ENCODE data around the gene CASP3. TPM values are rescaled to one million over a fixed set of nuclear protein-coding genes. Genes with fewer than 3 reads are reported as not detected.

The CASP3 gene
- 10 to 100 TPM; 27.5 to 27.9 TPM for total RNA-seq

- no peaks in the 10 kb centered on the region for H3K27me3 Mint-ChIP-seq (ENCODE audit: low read depth)
- DNase-seq, result peak; percentile 97
- H3K27ac Mint-ChIP-seq, result peak within 1 kb of the TSS; percentile 90
- intact Hi-C loops (cut with micrococcal nuclease), result loop anchor here (1.0 to 5.0 kb wide), 18 partner anchors 64 to 1144 kb away; partner anchors contain the start of genes ANKRD37, CENPU, CFAP97 and ING2
- H3K9me3 Mint-ChIP-seq, result no peaks in the 10 kb centered on the region
- peaks cover 50% of the 10 kb centered on the region for H3K4me1 Mint-ChIP-seq (ENCODE audit: low read depth)
- peak within 1 kb of the TSS; percentile 93 for H3K4me3 Mint-ChIP-seq
- H3K36me3 Mint-ChIP-seq (ENCODE audit: low read depth), result peaks cover 20% of the 10 kb centered on the region
- CTCF ChIA-PET, result interaction anchor here (1.0 to 1.2 kb wide), 2 partner anchors 385 kb away, joined by 4 to 5 read pairs; no protein-coding TSS in a partner anchor
These were observed at the start of gene CASP3, which contains the start of gene PRIMPOL for GRCh38 chr4:184649026-184649970. CASP3 (minus strand) TSS chr4:184649447; CDS start chr4:184638453, 10,994 bp downstream. PRIMPOL (plus strand) TSS chr4:184649738; CDS start chr4:184657141, 7,403 bp downstream.

DNA sequence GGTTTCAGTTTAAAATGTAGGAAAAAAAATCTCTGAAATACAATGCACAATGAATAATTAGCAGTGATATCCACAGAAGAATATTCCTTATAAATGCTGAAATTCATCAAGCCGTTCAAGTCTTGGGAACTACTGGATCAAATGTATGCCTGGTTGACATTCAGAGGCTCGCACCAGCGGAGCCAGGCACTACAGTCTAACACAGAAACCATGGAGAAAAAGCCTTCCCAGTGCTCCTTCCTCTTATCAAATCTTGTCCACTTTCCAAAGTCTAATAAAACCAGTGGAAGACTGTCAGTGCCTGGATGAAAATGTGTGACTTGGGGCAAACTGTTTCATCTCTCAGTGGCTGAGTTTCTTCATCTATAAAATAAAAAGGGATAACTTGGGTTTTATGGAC lies 48.7 kb upstream of the CASP3 start:
- no peak overlapping the region for H3K27ac Mint-ChIP-seq
- peaks cover 31% of the 10 kb centered on the region for H3K36me3 Mint-ChIP-seq (ENCODE audit: low read depth)
- H3K4me3 Mint-ChIP-seq, result no peak overlapping the region
- intact Hi-C loops (cut with micrococcal nuclease), result no loop called here
- CTCF ChIA-PET, result no interaction called here
- DNase-seq, result no peak
- no peaks in the 10 kb centered on the region for H3K4me1 Mint-ChIP-seq (ENCODE audit: low read depth)
- H3K27me3 Mint-ChIP-seq (ENCODE audit: low read depth), result no peaks in the 10 kb centered on the region
- no peaks in the 10 kb centered on the region for H3K9me3 Mint-ChIP-seq

GRCh38 chr4:184695178-184695896 lies 46.1 kb upstream of the CASP3 start:
- peaks cover 29% of the 10 kb centered on the region for H3K36me3 Mint-ChIP-seq (ENCODE audit: low read depth)
- no peak for DNase-seq
- intact Hi-C loops (cut with micrococcal nuclease), result no loop called here

DNA sequence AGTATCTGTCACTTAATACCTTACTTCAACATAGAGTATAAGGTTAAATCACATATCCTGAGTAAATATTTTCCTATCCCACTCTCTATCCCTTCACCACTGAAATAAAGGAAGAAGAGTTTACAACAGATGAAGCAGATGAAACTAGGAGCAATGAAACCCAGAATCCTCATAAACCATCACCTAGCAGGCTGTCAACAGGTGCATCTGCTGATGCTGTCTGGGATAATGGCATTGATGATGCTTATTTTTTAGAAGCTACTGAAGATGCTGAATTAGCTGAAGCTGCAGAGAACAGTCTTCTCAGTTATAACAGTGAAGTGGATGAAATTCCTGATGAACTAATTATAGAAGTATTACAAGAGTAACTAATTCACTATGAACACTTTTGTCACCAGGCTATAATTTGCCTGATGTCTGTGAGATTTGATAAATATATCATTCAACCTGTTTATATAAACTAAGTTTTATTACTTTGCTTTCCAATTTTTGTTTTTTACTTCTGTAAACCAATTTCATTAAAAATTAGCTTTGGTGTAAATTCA lies 45.2 kb upstream of the CASP3 start:
- no peak for DNase-seq
- peaks cover 29% of the 10 kb centered on the region for H3K36me3 Mint-ChIP-seq (ENCODE audit: low read depth)
- H3K9me3 Mint-ChIP-seq, result no peaks in the 10 kb centered on the region
- intact Hi-C loops (cut with micrococcal nuclease), result no loop called here
- no peak overlapping the region for H3K4me3 Mint-ChIP-seq
- H3K27ac Mint-ChIP-seq, result no peak overlapping the region
- H3K27me3 Mint-ChIP-seq (ENCODE audit: low read depth), result no peaks in the 10 kb centered on the region
- CTCF ChIA-PET, result no interaction called here
- H3K4me1 Mint-ChIP-seq (ENCODE audit: low read depth), result peaks cover 7% of the 10 kb centered on the region

More at GRCh38 chr4:184695178-184695896, 46.1 kb upstream of the CASP3 start:
- Mint-ChIP-seq H3K4me3 (no peak overlapping the region), H3K27ac (no peak overlapping the region), H3K27me3 (ENCODE audit: low read depth) (no peaks in the 10 kb centered on the region), H3K4me1 (ENCODE audit: low read depth) (peaks cover 7% of the 10 kb centered on the region), H3K9me3 (no peaks in the 10 kb centered on the region)
- CTCF ChIA-PET, result interaction anchor here (1.0 kb wide), 1 partner anchor 20 kb away, joined by 3 read pairs; no protein-coding TSS in a partner anchor

DNA sequence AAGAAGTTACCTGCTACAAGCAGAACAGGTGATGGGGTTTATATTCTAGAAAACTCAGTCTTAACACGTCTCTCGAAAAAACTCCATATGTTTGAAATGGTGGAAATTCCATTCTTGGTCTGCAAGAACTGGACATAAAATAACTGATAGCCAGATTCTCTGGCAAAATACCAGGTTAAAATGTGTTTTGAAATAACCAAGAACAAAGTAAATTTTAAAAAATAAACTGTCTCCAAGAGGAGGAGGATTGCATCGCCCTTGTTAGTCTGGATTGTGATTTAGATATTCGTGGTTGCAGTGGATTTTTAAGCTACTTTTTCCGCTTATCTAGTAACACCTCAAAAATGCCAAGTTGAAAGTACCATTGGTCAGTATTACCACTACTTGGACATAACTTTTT lies 43.8 kb upstream of the CASP3 start:
- Mint-ChIP-seq H3K9me3 (no peaks in the 10 kb centered on the region), H3K27ac (no peak overlapping the region), H3K4me3 (no peak overlapping the region), H3K4me1 (ENCODE audit: low read depth) (peaks cover 13% of the 10 kb centered on the region), H3K36me3 (ENCODE audit: low read depth) (peaks cover 32% of the 10 kb centered on the region), H3K27me3 (ENCODE audit: low read depth) (no peaks in the 10 kb centered on the region)
- CTCF ChIA-PET, result interaction anchor here (0.6 kb wide), 1 partner anchor 482 kb away, joined by 3 read pairs; no protein-coding TSS in a partner anchor
- DNase-seq, result no peak
- intact Hi-C loops (cut with micrococcal nuclease), result no loop called here

- H3K36me3 Mint-ChIP-seq (ENCODE audit: low read depth), result peaks cover 16% of the 10 kb centered on the region
- H3K27me3 Mint-ChIP-seq (ENCODE audit: low read depth), result no peaks in the 10 kb centered on the region
- intact Hi-C loops (cut with micrococcal nuclease), result no loop called here
- no peak overlapping the region for H3K4me3 Mint-ChIP-seq
- H3K27ac Mint-ChIP-seq, result no peak overlapping the region
- H3K4me1 Mint-ChIP-seq (ENCODE audit: low read depth), result peaks cover 13% of the 10 kb centered on the region
- H3K9me3 Mint-ChIP-seq, result no peaks in the 10 kb centered on the region
- CTCF ChIA-PET, result no interaction called here
- DNase-seq, result no peak
These were observed 40.4 kb upstream of the CASP3 start for GRCh38 chr4:184689681-184690080.

DNA sequence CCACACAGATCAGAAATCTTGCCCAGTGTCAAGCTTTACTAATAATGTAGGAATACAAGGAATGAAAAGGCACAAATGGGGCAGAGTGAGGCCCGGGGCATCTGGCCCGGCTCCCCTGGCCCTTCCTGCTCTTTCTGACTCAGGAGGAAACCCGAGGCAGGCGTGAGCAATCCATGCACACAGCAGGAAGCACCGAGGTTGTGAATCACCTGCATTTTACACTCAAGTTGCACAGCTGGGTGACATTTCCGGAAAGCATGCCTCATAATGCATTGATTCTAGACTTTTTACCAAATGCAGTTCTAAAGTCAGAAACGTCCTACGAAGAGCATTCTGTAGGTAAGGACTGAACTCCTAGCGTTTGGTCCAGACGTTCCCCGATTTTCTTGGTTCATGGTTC lies 39.2 kb upstream of the CASP3 start:
- H3K9me3 Mint-ChIP-seq, result no peaks in the 10 kb centered on the region
- DNase-seq, result peak; percentile 67
- H3K27me3 Mint-ChIP-seq (ENCODE audit: low read depth), result no peaks in the 10 kb centered on the region
- H3K4me1 Mint-ChIP-seq (ENCODE audit: low read depth), result peaks cover 13% of the 10 kb centered on the region
- no peak overlapping the region for H3K4me3 Mint-ChIP-seq
- peaks cover 13% of the 10 kb centered on the region for H3K36me3 Mint-ChIP-seq (ENCODE audit: low read depth)
- intact Hi-C loops (cut with micrococcal nuclease), result no loop called here
- no peak overlapping the region for H3K27ac Mint-ChIP-seq
- CTCF ChIA-PET, result interaction anchor here (0.6 to 0.8 kb wide), 2 partner anchors 457 to 470 kb away, joined by 3 to 5 read pairs; no protein-coding TSS in a partner anchor

DNA sequence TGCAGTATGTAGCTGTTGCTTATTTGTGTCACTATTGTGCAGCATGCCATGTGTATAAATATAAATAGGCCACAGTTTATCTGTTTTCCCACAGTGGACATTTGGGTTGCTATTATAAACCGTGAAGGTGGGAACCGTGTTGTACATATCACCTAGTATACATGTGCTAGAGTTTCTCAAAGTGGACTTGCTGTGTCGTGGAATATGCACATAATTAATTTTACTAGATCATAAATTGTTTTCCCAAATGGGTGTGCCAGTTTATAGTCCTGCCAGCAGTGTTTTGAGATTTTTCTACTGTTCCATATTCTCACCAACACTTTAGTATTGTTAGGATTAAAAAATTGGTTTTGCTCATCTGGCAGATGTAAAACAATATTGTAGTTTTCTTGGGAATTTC lies 38.8 kb upstream of the CASP3 start:
- Mint-ChIP-seq H3K27ac (no peak overlapping the region), H3K9me3 (no peaks in the 10 kb centered on the region), H3K4me1 (ENCODE audit: low read depth) (peaks cover 13% of the 10 kb centered on the region), H3K27me3 (ENCODE audit: low read depth) (no peaks in the 10 kb centered on the region), H3K4me3 (no peak overlapping the region), H3K36me3 (ENCODE audit: low read depth) (peaks cover 12% of the 10 kb centered on the region)
- no peak for DNase-seq
- CTCF ChIA-PET, result interaction anchor here (0.8 kb wide), 1 partner anchor 470 kb away, joined by 3 read pairs; no protein-coding TSS in a partner anchor
- intact Hi-C loops (cut with micrococcal nuclease), result no loop called here

DNA sequence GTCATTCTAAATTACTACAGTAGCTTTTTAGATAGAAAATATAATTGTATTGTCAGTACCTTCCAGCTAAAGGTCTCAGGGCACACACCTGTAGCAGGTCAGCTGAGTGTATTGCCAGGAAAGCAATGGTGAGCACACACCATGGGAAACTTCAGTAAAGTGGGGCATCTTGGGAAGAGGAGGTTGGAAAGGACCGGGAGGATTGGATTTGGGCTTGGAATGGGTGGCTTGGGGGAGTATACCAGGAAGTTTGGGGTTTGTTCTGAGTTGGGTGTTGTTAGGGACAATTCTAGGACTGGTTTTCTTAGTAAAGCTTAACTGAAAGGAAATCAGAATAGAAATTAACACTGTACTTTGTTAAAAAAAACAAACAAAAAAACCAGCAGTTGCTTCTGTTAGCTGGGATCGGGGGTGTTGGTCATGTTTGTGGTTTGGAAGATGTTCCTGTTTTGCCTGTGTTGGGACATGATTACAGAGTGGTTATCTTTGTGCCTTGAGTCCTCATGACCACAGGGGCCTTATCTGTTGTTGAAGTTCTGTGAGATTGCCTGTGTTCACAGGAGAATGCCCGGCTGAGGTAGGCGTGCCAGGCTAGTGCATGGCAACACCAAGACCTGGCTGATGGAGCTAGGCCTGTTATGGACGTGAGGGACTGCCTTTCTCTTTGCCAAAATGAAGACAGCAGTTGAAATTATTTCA lies 35.4 kb upstream of the CASP3 start:
- H3K4me3 Mint-ChIP-seq, result no peak overlapping the region
- H3K27me3 Mint-ChIP-seq (ENCODE audit: low read depth), result no peaks in the 10 kb centered on the region
- H3K4me1 Mint-ChIP-seq (ENCODE audit: low read depth), result peaks cover 6% of the 10 kb centered on the region
- H3K36me3 Mint-ChIP-seq (ENCODE audit: low read depth), result peaks cover 7% of the 10 kb centered on the region
- CTCF ChIA-PET, result interaction anchor here (0.6 kb wide), 1 partner anchor 27 kb away, joined by 3 read pairs; no protein-coding TSS in a partner anchor
- DNase-seq, result no peak
- intact Hi-C loops (cut with micrococcal nuclease), result no loop called here
- H3K27ac Mint-ChIP-seq, result no peak overlapping the region
- H3K9me3 Mint-ChIP-seq, result no peaks in the 10 kb centered on the region

DNA sequence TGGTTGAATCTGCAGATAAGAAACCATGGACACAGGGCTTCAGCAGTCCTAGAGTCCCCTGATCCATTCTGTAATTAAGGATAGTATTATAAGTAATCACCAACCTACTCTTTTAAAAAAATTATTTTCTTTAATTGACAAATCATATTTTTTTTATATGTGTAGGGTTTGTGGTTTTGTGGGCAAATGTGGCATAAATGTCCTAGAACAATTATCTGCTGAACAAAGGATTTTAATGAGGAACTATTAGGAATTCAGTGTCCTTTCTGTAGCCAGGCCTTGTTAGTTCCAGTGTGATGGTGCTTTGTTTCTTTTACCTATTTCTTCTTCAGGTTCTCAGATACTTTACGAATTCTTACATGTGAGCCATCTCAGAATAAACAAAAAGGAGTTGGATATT lies 32.7 kb upstream of the CASP3 start:
- DNase-seq, result no peak
- CTCF ChIA-PET, result interaction anchor here (0.6 to 0.7 kb wide), 2 partner anchors 51 to 303 kb away, joined by 3 read pairs; no protein-coding TSS in a partner anchor
- H3K4me1 Mint-ChIP-seq (ENCODE audit: low read depth), result no peaks in the 10 kb centered on the region
- H3K36me3 Mint-ChIP-seq (ENCODE audit: low read depth), result peaks cover 2% of the 10 kb centered on the region
- H3K27ac Mint-ChIP-seq, result no peak overlapping the region
- H3K9me3 Mint-ChIP-seq, result no peaks in the 10 kb centered on the region
- intact Hi-C loops (cut with micrococcal nuclease), result no loop called here
- no peaks in the 10 kb centered on the region for H3K27me3 Mint-ChIP-seq (ENCODE audit: low read depth)
- no peak overlapping the region for H3K4me3 Mint-ChIP-seq

DNA sequence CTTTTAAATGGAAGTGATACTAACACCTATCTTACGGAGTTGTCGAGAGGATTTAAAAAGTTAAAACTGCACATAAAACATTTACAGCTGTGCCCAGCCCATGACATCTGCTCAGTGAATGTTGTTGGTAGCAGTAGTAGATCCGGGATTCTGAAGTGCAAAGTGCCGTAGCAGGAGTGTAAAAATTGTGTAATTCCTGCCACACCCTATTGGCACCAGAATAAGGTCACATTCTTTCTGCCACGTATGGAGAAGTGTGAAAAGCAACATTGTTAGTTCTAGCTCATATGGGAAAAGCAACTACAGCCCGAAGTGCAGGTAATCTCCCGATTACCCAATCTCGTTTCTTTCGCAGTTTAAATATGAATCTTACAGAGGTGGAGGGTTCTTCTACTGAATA lies 31.5 kb upstream of the CASP3 start:
- Mint-ChIP-seq H3K27ac (no peak overlapping the region), H3K27me3 (ENCODE audit: low read depth) (no peaks in the 10 kb centered on the region), H3K36me3 (ENCODE audit: low read depth) (peaks cover 2% of the 10 kb centered on the region), H3K9me3 (no peaks in the 10 kb centered on the region), H3K4me3 (no peak overlapping the region), H3K4me1 (ENCODE audit: low read depth) (no peaks in the 10 kb centered on the region)
- DNase-seq, result no peak
- CTCF ChIA-PET, result no interaction called here
- intact Hi-C loops (cut with micrococcal nuclease), result no loop called here

Measured in activated naive CD4-positive, alpha-beta T cell treated with anti-CD3 and anti-CD28 coated beads for 36 hours (primary cell).